ENCODE measurements around the gene AMMECR1L.

DNA sequence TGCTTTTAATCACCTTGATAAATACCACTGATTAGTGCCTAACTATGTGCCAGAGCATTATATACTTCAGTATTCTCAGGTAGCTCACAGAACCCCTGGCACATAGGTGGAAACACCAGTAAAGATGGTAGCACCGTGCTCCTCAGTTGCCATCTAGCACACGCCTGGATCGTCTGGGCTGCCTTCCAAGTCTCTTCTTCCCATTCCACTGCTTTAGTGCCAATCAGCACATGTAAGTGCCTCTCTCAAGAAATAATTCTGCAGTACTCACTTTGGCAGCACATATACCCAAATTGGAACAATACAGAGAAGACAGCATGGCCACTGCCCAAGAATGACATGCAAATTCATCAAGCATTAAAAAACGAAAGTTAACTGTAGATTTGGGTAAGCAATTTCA is 40.8 kb downstream of the AMMECR1L start:
- TF ChIP-seq, protein P1, sequence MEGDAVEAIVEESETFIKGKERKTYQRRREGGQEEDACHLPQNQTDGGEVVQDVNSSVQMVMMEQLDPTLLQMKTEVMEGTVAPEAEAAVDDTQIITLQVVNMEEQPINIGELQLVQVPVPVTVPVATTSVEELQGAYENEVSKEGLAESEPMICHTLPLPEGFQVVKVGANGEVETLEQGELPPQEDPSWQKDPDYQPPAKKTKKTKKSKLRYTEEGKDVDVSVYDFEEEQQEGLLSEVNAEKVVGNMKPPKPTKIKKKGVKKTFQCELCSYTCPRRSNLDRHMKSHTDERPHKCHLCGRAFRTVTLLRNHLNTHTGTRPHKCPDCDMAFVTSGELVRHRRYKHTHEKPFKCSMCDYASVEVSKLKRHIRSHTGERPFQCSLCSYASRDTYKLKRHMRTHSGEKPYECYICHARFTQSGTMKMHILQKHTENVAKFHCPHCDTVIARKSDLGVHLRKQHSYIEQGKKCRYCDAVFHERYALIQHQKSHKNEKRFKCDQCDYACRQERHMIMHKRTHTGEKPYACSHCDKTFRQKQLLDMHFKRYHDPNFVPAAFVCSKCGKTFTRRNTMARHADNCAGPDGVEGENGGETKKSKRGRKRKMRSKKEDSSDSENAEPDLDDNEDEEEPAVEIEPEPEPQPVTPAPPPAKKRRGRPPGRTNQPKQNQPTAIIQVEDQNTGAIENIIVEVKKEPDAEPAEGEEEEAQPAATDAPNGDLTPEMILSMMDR (IDR thresholded peaks at IDR 0.05 in 2 of 3, conservative IDR thresholded peaks at IDR 0.05 in 1 of 3; ENCODE audit: borderline replicate concordance in 1 of 3, insufficient read depth in 1 of 3, low read depth in 2 of 3, low read length in 2 of 3): no peak
- no peak for TF ChIP-seq EZH2 (IDR thresholded peaks at IDR 0.05)
- TF ChIP-seq TCF7L2 (IDR thresholded peaks at IDR 0.05; ENCODE audit: borderline replicate concordance, extremely low read depth, insufficient read depth, insufficient read length): no peak
- no peak for TF ChIP-seq RAD21 (IDR thresholded peaks at IDR 0.05; ENCODE audit: low read depth)
- no peak for TF ChIP-seq POLR2A (IDR thresholded peaks at IDR 0.05; ENCODE audit: borderline replicate concordance, extremely low read depth, insufficient read depth, insufficient read length)
- no peak for TF ChIP-seq POLR2AphosphoS5 (IDR thresholded peaks at IDR 0.05; ENCODE audit: low read depth, low read length)
- no peak for TF ChIP-seq ZNF274 (IDR thresholded peaks at IDR 0.05; ENCODE audit: low read depth, low read length)
- TF ChIP-seq, protein P2, sequence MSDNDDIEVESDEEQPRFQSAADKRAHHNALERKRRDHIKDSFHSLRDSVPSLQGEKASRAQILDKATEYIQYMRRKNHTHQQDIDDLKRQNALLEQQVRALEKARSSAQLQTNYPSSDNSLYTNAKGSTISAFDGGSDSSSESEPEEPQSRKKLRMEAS (IDR thresholded peaks at IDR 0.05): no peak
- TF ChIP-seq, protein P3, sequence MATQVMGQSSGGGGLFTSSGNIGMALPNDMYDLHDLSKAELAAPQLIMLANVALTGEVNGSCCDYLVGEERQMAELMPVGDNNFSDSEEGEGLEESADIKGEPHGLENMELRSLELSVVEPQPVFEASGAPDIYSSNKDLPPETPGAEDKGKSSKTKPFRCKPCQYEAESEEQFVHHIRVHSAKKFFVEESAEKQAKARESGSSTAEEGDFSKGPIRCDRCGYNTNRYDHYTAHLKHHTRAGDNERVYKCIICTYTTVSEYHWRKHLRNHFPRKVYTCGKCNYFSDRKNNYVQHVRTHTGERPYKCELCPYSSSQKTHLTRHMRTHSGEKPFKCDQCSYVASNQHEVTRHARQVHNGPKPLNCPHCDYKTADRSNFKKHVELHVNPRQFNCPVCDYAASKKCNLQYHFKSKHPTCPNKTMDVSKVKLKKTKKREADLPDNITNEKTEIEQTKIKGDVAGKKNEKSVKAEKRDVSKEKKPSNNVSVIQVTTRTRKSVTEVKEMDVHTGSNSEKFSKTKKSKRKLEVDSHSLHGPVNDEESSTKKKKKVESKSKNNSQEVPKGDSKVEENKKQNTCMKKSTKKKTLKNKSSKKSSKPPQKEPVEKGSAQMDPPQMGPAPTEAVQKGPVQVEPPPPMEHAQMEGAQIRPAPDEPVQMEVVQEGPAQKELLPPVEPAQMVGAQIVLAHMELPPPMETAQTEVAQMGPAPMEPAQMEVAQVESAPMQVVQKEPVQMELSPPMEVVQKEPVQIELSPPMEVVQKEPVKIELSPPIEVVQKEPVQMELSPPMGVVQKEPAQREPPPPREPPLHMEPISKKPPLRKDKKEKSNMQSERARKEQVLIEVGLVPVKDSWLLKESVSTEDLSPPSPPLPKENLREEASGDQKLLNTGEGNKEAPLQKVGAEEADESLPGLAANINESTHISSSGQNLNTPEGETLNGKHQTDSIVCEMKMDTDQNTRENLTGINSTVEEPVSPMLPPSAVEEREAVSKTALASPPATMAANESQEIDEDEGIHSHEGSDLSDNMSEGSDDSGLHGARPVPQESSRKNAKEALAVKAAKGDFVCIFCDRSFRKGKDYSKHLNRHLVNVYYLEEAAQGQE (IDR thresholded peaks at IDR 0.05; ENCODE audit: low read depth): no peak

Measured in HCT116 (cell line).